ENCODE data around the gene ARHGAP27.

DNA sequence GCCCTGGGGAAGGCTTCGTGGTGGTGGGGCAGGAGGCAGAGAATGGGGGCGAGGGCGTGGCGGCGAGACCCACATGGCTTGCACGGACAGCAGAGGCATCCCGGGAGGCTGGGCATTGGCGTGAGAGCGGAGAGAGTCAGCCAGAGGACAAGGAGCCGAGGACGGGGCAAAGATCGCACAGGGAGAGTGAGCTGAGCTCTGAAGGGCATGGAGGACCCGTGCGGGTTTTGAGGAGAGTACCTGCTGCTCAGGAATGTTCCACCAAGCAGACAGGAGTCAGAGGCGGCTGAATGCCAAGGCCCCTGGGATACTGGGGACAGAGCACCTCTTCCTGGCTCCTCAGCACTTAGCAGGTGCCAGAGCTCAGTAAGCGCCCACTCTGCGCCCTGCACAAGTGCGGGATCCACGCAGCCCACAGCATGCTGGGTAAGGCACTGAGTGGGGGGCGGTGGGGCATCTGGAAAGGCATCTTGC, 47.8 kb downstream of the ARHGAP27 start:
- TF ChIP-seq POLR2AphosphoS5 (IDR thresholded peaks at IDR 0.05; ENCODE audit: low read depth, low read length) (no peak), POLR2A (IDR thresholded peaks at IDR 0.05; ENCODE audit: low read depth, low read length) (no peak), PAX5 (IDR thresholded peaks at IDR 0.05; ENCODE audit: insufficient read depth, low read length, severe bottlenecking) (no peak), TAF1 (IDR thresholded peaks at IDR 0.05; ENCODE audit: low read depth, low read length) (no peak), POU2F2 (IDR thresholded peaks at IDR 0.05; ENCODE audit: low read depth, low read length) (no peak)

Data from GM12891 (cell line).